MM.1S (cell line): ENCODE data around the gene KIAA1549.

Experiments used
- EZH2 ChIP-seq: fragments of 300-600 bp; sonication (generic); optimal IDR thresholded peaks from 2 replicates; pipeline ENCODE3; 2017; ENCODE audit warnings: low read depth, mild to moderate bottlenecking, antibody characterized with exemption, low read length, mixed read lengths
- EZH2phosphoT487 ChIP-seq: fragments of 300-600 bp; sonication (generic); IDR thresholded peaks from 2 replicates; pipeline ENCODE4 v1.6.1; 2018; ENCODE audit warnings: antibody characterized with exemption, low read length
- TF ChIP-seq, protein P1 (sequence below): fragments of 300-600 bp; sonication (generic); IDR thresholded peaks from 2 replicates; pipeline ENCODE4 v1.5.1; 2016; ENCODE audit warnings: antibody characterized with exemption, low read length, mixed read lengths

DNA sequence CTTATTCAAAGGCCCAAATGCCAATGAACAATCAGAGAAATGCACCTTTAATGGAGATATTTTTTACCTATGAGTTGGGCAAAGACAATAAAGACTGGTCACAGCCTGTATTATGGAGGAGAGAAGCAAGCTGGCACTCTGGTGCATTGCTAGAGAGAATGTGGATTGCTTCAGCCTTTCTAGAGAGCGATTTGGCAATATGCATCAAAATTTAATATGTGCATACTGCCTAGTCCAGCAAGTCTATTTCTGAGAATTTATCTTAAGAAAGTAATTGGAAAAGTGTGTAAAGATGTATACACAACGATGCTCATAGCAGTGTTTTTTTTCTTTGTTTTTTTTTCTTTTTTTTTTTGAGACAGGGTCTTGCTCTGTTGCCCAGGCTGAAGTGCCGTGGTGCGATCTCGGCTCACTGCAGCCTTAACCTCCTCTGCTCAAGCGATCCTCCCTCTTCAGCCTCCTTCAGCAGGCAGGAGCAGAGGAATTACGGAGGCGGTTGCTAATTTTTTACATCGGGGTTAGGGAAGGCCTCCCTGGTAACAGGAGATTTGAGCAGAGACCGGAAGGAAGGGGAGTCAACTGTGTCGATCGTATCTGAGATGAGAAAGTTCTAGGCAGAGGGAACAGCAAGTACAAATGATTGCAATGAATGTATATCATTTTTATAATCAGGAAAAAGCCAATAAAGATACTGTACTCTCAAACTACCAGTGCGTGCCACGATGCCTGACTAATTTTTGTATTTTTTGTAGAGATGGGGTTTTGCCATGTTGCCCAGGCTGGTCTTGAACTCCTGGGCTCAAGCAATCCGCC is 16.4 kb downstream of the KIAA1549 start:
- TF ChIP-seq, protein P1, sequence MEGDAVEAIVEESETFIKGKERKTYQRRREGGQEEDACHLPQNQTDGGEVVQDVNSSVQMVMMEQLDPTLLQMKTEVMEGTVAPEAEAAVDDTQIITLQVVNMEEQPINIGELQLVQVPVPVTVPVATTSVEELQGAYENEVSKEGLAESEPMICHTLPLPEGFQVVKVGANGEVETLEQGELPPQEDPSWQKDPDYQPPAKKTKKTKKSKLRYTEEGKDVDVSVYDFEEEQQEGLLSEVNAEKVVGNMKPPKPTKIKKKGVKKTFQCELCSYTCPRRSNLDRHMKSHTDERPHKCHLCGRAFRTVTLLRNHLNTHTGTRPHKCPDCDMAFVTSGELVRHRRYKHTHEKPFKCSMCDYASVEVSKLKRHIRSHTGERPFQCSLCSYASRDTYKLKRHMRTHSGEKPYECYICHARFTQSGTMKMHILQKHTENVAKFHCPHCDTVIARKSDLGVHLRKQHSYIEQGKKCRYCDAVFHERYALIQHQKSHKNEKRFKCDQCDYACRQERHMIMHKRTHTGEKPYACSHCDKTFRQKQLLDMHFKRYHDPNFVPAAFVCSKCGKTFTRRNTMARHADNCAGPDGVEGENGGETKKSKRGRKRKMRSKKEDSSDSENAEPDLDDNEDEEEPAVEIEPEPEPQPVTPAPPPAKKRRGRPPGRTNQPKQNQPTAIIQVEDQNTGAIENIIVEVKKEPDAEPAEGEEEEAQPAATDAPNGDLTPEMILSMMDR = no peak
- no peak for TF ChIP-seq EZH2phosphoT487
- TF ChIP-seq EZH2 = no peak
